CD4-positive, CD25-positive, alpha-beta regulatory T cell (primary cell): ENCODE data around the gene GID8. TPM values are rescaled to one million over a fixed set of nuclear protein-coding genes. Genes with fewer than 3 reads are reported as not detected.
A peak's percentile ranks its signal among the peaks of the same experiment; 100 is the strongest.

Source experiments
- ATAC-seq, 2 donors: fragments of 150-1000 bp; cut with Tn5 transposase; one replicate each; pipeline ENCODE4 v1.10.0; 2021; ENCODE audit warnings: low read depth in 2 of 2, moderate number of reproducible peaks in 2 of 2, moderate library complexity in 1 of 2
- DNase-seq, 3 donors: peaks; one replicate each; pipeline versions ENCODE4 v3.0.0 to v3.0.0-alpha.2; 2012 to 2022; ENCODE audit warnings: mixed read lengths in 1 of 3
- H3K27ac ChIP-seq: one replicate; pipeline ENCODE4 v1.7.0; 2013; ENCODE audit warnings: mild to moderate bottlenecking, low read length; ENCODE audit not compliant: insufficient read depth, poor library complexity, severe bottlenecking
- H3K27me3 ChIP-seq: one replicate; pipeline ENCODE4 v1.7.0; 2013; ENCODE audit warnings: low read length; ENCODE audit not compliant: control insufficient read depth, insufficient read depth
- H3K36me3 ChIP-seq: one replicate; pipeline ENCODE4 v1.7.0; 2013; ENCODE audit warnings: mild to moderate bottlenecking, low read length, moderate library complexity; ENCODE audit not compliant: control insufficient read depth, insufficient read depth
- H3K4me1 ChIP-seq: 2 replicates; pipeline ENCODE4 v1.7.0; 2013; ENCODE audit warnings: mild to moderate bottlenecking, low read length; ENCODE audit not compliant: insufficient read depth, control insufficient read depth, poor library complexity, severe bottlenecking
- H3K4me3 ChIP-seq: one replicate; pipeline ENCODE4 v1.7.0; 2013; ENCODE audit warnings: low read depth, mild to moderate bottlenecking, low read length, moderate library complexity
- H3K9me3 ChIP-seq, 2 experiments: 1 replicate in 1 of 2; 2 replicates in 1 of 2; pipeline ENCODE4 v1.7.0; 2013; ENCODE audit warnings: low read length in 2 of 2, mild to moderate bottlenecking in 1 of 2, moderate library complexity in 1 of 2; ENCODE audit not compliant: control insufficient read depth in 2 of 2
- H3K27ac Mint-ChIP-seq, 3 donors: one replicate each; pipeline ENCODE4 v1.8.0; 2020 to 2022; ENCODE audit warnings: mild to moderate bottlenecking in 3 of 3, mixed read lengths in 3 of 3, moderate library complexity in 2 of 3
- H3K27me3 Mint-ChIP-seq: one replicate; pipeline ENCODE4 v1.8.0; 2022; ENCODE audit warnings: mild to moderate bottlenecking, mixed read lengths
- H3K36me3 Mint-ChIP-seq: one replicate; pipeline ENCODE4 v1.8.0; 2020; ENCODE audit warnings: mixed read lengths
- H3K4me1 Mint-ChIP-seq, 4 donors: one replicate each; pipeline ENCODE4 v1.8.0; 2020 to 2022; ENCODE audit warnings: mixed read lengths in 4 of 4, mild to moderate bottlenecking in 1 of 4
- H3K4me3 Mint-ChIP-seq, 4 donors: one replicate each; pipeline ENCODE4 v1.8.0; 2020 to 2022; ENCODE audit warnings: mild to moderate bottlenecking in 4 of 4, mixed read lengths in 4 of 4, moderate library complexity in 3 of 4
- H3K9me3 Mint-ChIP-seq, 7 donors: one replicate each; pipeline ENCODE4 v1.8.0; 2020 to 2022; ENCODE audit warnings: mixed read lengths in 7 of 7, mild to moderate bottlenecking in 3 of 7, moderate library complexity in 2 of 7
- polyA plus RNA-seq, 4 donors: library from polyadenylated mRNA; unstranded; fragments of 300-500 nt; fragmentation: Illumina TruSeq; gene quantifications; one replicate each; pipeline ENCODE4 v1.2.3, GENCODE V29; 2021
- total RNA-seq: library from RNA; stranded (reverse); gene quantifications from one replicate; pipeline ENCODE4 v1.2.3, GENCODE V29; 2022

GID8 gene
- total and polyA plus RNA-seq, 5 donors from 2014 or later: 15.5 to 31.9 (median 17.8) TPM

GRCh38 chr20:62898970-62899632 is 38.8 kb upstream of the GID8 start:
- peaks cover 46% of the 10 kb centered on the region for H3K36me3 ChIP-seq
- Mint-ChIP-seq H3K27me3 (no peaks in the 10 kb centered on the region), H3K27ac (peak overlapping the region in 2 of 3 donors; percentile 38 to 88), H3K9me3 (peaks cover 0 to 1% (median 0%) of the 10 kb centered on the region in 7 donors), H3K4me1 (peaks cover 9 to 38% (median 28%) of the 10 kb centered on the region in 4 donors), H3K36me3 (peaks cover 16% of the 10 kb centered on the region), H3K4me3 (peak overlapping the region in 3 of 4 donors; percentile 3 to 67 (median 18))
- no peaks in the 10 kb centered on the region for H3K9me3 ChIP-seq
- ATAC-seq (no peak), DNase-seq (peak in 1 of 3 donors; percentile 42)
- peaks cover 24% of the 10 kb centered on the region for H3K4me1 ChIP-seq
- H3K27ac ChIP-seq: no peak overlapping the region
- H3K27me3 ChIP-seq: no peaks in the 10 kb centered on the region
- no peak overlapping the region for H3K4me3 ChIP-seq

- H3K27me3 Mint-ChIP-seq: no peaks in the 10 kb centered on the region
- Histone ChIP-seq H3K4me3 (no peak overlapping the region), H3K27me3 (no peaks in the 10 kb centered on the region), H3K36me3 (peaks cover 44% of the 10 kb centered on the region), H3K27ac (no peak overlapping the region), H3K4me1 (peaks cover 24% of the 10 kb centered on the region), H3K9me3 (no peaks in the 10 kb centered on the region)
- H3K9me3 Mint-ChIP-seq: peaks cover 0 to 1% (median 0%) of the 10 kb centered on the region in 7 donors
- peaks cover 9 to 38% (median 28%) of the 10 kb centered on the region in 4 donors for H3K4me1 Mint-ChIP-seq
- H3K27ac Mint-ChIP-seq: peak overlapping the region in 2 of 3 donors; percentile 38 to 88
- H3K4me3 Mint-ChIP-seq: peak overlapping the region; percentile 41 to 79 (median 68)
- ATAC-seq: no peak
- peaks cover 12% of the 10 kb centered on the region for H3K36me3 Mint-ChIP-seq
- DNase-seq: no peak
These were observed 38.3 kb upstream of the GID8 start for GRCh38 chr20:62899633-62900051.

- H3K4me3 ChIP-seq: no peak overlapping the region
- H3K27me3 ChIP-seq: no peaks in the 10 kb centered on the region
- Mint-ChIP-seq H3K27ac (peak overlapping the region in 2 of 3 donors; percentile 73 to 88), H3K36me3 (peaks cover 13% of the 10 kb centered on the region), H3K27me3 (no peaks in the 10 kb centered on the region), H3K9me3 (peaks cover 0 to 1% (median 0%) of the 10 kb centered on the region in 7 donors), H3K4me3 (peak overlapping the region; percentile 41 to 79 (median 68)), H3K4me1 (peaks cover 9 to 38% (median 28%) of the 10 kb centered on the region in 4 donors)
- no peaks in the 10 kb centered on the region for H3K9me3 ChIP-seq
- peak overlapping the region; percentile 36 for H3K27ac ChIP-seq
- ATAC-seq: peak; percentile 90 to 94
- H3K4me1 ChIP-seq: peaks cover 24% of the 10 kb centered on the region
- peak; percentile 64 to 79 (median 78) for DNase-seq
- H3K36me3 ChIP-seq: peaks cover 44% of the 10 kb centered on the region
These were observed 37.8 kb upstream of the GID8 start for GRCh38 chr20:62900052-62900691.

GRCh38 chr20:62900692-62901584 is 37.0 kb upstream of the GID8 start:
- peak overlapping the region; percentile 36 for H3K27ac ChIP-seq
- H3K36me3 Mint-ChIP-seq: peaks cover 13% of the 10 kb centered on the region
- no peak overlapping the region for H3K4me3 ChIP-seq
- peak in 2 of 3 donors; percentile 36 to 41 for DNase-seq
- no peaks in the 10 kb centered on the region for H3K27me3 Mint-ChIP-seq
- H3K36me3 ChIP-seq: peaks cover 44% of the 10 kb centered on the region
- H3K9me3 ChIP-seq: no peaks in the 10 kb centered on the region
- H3K4me1 ChIP-seq: peaks cover 24% of the 10 kb centered on the region
- H3K4me1 Mint-ChIP-seq: peaks cover 9 to 38% (median 28%) of the 10 kb centered on the region in 4 donors
- H3K9me3 Mint-ChIP-seq: peaks cover 0 to 1% (median 0%) of the 10 kb centered on the region in 7 donors
- no peaks in the 10 kb centered on the region for H3K27me3 ChIP-seq
- ATAC-seq: peak; percentile 12 to 16
- peak overlapping the region in 2 of 3 donors; percentile 69 to 88 for H3K27ac Mint-ChIP-seq
- peak overlapping the region in 1 of 4 donors; percentile 41 for H3K4me3 Mint-ChIP-seq

- Histone ChIP-seq H3K4me3 (no peak overlapping the region), H3K9me3 (no peaks in the 10 kb centered on the region), H3K4me1 (peaks cover 24% of the 10 kb centered on the region), H3K27ac (no peak overlapping the region), H3K36me3 (peaks cover 51% of the 10 kb centered on the region), H3K27me3 (no peaks in the 10 kb centered on the region)
- Mint-ChIP-seq H3K4me1 (peaks cover 9 to 38% (median 29%) of the 10 kb centered on the region in 4 donors), H3K27me3 (no peaks in the 10 kb centered on the region), H3K9me3 (peaks cover 0 to 1% (median 0%) of the 10 kb centered on the region in 7 donors), H3K27ac (no peak overlapping the region), H3K4me3 (no peak overlapping the region), H3K36me3 (peaks cover 18% of the 10 kb centered on the region)
- DNase-seq: no peak
- no peak for ATAC-seq
These were observed 36.1 kb upstream of the GID8 start for GRCh38 chr20:62901891-62902290.

GRCh38 chr20:62902926-62903615 is 34.9 kb upstream of the GID8 start:
- Mint-ChIP-seq H3K27me3 (no peaks in the 10 kb centered on the region), H3K4me3 (no peak overlapping the region), H3K36me3 (peaks cover 26% of the 10 kb centered on the region), H3K4me1 (peaks cover 17 to 36% (median 29%) of the 10 kb centered on the region in 4 donors), H3K27ac (peak overlapping the region in 1 of 3 donors; percentile 32), H3K9me3 (peaks cover 0 to 1% (median 0%) of the 10 kb centered on the region in 7 donors)
- Histone ChIP-seq H3K4me3 (no peak overlapping the region), H3K36me3 (peaks cover 61% of the 10 kb centered on the region), H3K27me3 (no peaks in the 10 kb centered on the region), H3K4me1 (peaks cover 24% of the 10 kb centered on the region), H3K9me3 (no peaks in the 10 kb centered on the region), H3K27ac (no peak overlapping the region)
- ATAC-seq: no peak
- DNase-seq: no peak
